Peyer's patch (tissue), 4 donors: ENCODE data around the gene PPP6R3.

Experiments used
- CTCF ChIP-seq, 6 experiments: fragments of 450-650 bp in 4 of 6; fragments of 200-600 bp in 2 of 6; sonication (generic) in 1 of 6; IDR thresholded peaks; one replicate each; pipeline ENCODE4 v1.5.1; 2017 to 2019; ENCODE audit warnings: antibody characterized with exemption in 6 of 6, mild to moderate bottlenecking in 3 of 6, moderate library complexity in 1 of 6
- POLR2A ChIP-seq, 2 donors: fragments of 450-650 bp; IDR thresholded peaks; one replicate each; pipeline ENCODE4 v1.5.1; 2017; ENCODE audit warnings: antibody characterized with exemption in 2 of 2, mild to moderate bottlenecking in 2 of 2, moderate library complexity in 2 of 2

GRCh38 chr11:68429661-68430060 lies 30.9 kb upstream of the PPP6R3 start:
- TF ChIP-seq POLR2A (IDR thresholded peaks at IDR 0.05) (no peak), CTCF (IDR thresholded peaks at IDR 0.05) (no peak)
